HEK293T (cell line): ENCODE measurements around the gene ANKMY1.

Source experiments
- HDGF ChIP-seq: fragments of 450-650 bp; IDR thresholded peaks from 2 replicates; pipeline ENCODE4 v1.6.1; 2017; ENCODE audit warnings: antibody characterized with exemption, borderline replicate concordance
- LEF1 ChIP-seq: fragments of 450-650 bp; IDR thresholded peaks from 2 replicates; pipeline ENCODE4 v1.6.1; 2017; ENCODE audit warnings: mild to moderate bottlenecking, borderline replicate concordance
- TF ChIP-seq, protein P1 (sequence below): fragments of 450-650 bp; IDR thresholded peaks from 2 replicates; pipeline ENCODE4 v1.6.1; 2016

DNA sequence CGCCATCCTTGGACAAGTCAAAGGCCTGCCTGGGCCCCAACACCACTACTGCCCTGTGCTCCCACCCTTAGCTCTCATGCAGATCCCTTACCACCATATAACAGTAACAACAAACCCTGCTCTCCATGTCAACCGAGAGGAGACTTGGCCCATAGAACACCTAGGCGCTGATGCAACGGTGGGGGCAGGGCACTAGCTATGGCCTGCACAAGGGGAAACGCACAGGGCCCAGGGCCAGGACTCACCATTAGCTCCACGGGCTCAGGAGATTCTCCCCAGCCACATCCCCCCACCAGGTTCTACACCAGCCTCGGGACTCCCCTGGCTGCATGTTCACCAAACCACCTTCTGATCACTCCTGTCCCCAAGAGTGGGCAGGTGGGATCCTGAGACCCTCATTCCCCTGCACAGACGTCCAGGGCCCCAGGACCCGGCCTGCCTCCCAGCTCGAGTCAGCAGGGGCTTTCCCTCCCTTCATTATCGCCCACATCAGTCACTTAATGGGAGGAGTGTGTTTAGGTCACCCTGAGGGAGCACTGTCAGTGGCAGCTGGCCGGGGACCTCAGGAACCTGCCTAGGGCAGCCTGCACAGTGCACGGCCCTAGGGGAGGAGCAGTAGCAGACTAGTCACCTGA, 29.3 kb downstream of the ANKMY1 start:
- TF ChIP-seq, protein P1, sequence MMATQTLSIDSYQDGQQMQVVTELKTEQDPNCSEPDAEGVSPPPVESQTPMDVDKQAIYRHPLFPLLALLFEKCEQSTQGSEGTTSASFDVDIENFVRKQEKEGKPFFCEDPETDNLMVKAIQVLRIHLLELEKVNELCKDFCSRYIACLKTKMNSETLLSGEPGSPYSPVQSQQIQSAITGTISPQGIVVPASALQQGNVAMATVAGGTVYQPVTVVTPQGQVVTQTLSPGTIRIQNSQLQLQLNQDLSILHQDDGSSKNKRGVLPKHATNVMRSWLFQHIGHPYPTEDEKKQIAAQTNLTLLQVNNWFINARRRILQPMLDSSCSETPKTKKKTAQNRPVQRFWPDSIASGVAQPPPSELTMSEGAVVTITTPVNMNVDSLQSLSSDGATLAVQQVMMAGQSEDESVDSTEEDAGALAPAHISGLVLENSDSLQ = no peak
- TF ChIP-seq HDGF (no peak), LEF1 (no peak)
